ENCODE measurements around the gene TGM2.
"Not testable (repeated sequence)": the region's sequence is repeated elsewhere in the genome, so short reads cannot be mapped to it uniquely, and the experiment has no call there.

The TGM2 gene

DNA sequence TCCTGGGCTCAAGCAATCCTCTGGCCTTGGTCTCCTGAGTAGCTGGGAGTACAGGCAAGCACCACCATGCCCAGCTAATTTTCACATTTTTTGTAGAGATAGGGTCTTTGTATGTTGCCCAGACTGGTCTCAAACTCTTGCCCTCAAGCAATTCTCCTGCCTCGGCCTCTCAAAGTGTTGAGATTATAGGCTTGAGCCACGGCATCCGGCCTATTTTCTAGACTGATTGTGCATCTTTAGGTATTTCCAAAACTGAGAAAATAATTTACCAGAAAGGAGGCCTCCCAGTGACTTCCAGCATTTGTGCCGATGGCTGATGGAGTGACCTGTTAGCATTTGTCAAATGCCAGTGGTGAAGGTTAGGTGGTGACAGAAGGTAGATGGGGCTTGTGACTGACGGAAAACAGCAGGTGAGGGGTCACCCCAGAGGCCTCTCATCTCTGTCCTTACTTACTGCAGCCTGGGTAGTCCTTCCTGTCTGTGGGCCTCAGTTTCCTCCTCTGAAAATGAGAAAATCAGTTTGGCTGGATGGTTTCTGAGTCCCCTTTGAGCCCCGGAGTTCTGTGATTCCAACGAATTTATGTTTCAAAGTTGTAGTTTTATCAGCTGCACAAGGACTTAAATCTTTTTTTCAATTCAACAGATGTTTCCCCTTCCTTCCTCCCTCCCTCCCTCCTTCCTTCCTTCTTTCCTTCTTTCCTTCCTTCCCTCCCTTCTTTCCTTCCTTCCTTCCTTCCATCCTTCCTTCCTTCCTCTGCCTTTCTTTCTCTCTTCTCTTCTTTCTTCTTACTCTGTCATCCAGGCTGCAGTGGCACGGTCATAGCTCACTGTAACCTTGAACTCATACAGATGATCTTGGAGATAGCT, 53.5 kb downstream of the TGM2 start:
- no peak for DNase-seq

GRCh38 chr20:38110525-38111178, 54.4 kb downstream of the TGM2 start:
- DNase-seq = peak; percentile 59 to 76

GRCh38 chr20:38109591-38110524, 55.2 kb downstream of the TGM2 start:
- no peak for DNase-seq

GRCh38 chr20:38108986-38109541, 56.0 kb downstream of the TGM2 start:
- no peak for DNase-seq

DNA sequence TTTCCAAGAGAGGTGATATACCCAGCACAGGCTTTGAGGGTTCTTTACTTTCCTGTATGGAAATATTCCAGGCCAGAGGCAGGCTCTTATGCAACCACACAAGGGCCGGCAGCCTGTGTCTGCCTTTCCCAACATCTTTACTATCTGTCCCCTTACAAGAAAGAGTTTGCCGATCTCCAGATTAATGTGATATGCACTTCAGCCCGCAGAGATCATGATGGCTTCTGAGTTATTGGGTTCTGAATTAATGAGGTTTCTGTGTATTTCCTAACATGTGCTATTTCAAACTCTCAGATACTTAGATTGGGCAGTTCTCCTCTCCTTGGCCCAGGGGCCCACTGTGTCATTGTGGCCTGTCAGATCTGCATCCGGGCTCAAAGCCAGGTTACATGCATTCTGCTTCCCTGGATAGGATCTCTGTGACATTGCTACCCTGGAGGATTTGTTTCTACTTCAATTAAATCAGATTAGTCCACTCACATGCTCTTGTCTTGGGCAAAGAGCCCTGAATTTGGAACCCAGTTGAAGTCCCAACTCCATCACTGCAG, 56.6 kb downstream of the TGM2 start:
- DNase-seq = peak; percentile 36 to 66

GRCh38 chr20:38107916-38108315, 57.2 kb downstream of the TGM2 start:
- peak in 1 of 2 experiments; percentile 25 for DNase-seq

GRCh38 chr20:38107386-38107785, 57.7 kb downstream of the TGM2 start:
- not testable (repeated sequence) for DNase-seq

GRCh38 chr20:38106461-38106860, 58.6 kb downstream of the TGM2 start:
- DNase-seq = no peak

GRCh38 chr20:38104285-38104684, 60.8 kb downstream of the TGM2 start:
- peak in 1 of 2 experiments; percentile 26 for DNase-seq

- not testable (repeated sequence) for DNase-seq
Measured at GRCh38 chr20:38102206-38102605, 62.9 kb downstream of the TGM2 start.

DNA sequence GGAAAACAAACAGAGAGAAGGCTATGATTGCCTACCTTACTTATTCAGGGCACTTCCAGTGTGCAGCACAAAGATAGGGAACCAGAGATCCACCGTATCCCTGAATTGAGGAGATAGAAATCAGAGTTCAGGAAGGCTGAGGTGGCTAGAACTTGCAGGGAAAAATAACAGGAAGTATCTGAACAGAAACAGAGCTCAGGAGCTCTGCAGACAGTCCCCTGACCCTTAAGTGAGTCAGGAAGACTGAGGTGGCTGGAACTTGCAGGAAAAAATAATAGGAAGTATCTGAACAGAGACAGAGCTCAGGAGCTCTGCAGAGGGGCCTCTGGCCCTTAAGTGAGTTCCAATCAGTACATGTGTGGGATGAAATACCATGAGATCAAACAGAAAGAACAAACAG, 66.1 kb downstream of the TGM2 start:
- no peak for DNase-seq

DNA sequence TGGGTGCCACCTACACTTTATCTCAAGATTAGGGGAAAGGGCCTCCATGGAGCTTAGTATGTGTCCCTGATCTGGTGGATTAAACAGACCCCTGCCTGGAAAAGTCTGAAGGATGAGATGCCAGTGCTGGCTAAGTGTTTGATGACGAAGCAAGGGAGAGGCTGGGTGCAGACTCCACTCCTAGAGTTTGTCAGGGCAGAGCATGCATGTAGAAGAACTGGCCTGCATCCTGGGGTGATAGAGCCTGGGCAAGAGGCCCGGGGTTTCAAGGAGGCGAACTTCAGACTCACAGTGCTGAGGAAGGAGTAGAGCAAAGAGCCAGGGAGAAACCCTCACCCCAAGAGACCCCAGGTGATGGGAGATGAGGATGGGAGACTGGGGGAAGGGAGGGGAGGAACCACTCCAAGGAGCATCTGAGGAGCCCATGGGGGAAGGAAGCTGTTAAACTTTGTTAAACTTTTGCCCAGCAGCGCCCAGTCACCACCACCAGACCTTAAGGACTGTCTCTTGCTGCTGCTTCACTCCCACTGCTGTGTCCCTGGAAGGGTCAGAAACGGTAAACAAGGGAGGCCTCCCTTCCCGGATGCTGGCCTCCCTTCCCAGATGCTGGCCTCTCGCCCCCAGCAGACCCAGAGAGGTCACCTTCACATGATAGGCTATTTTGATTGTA, 69.9 kb downstream of the TGM2 start:
- no peak for DNase-seq

GRCh38 chr20:38094373-38094891, 70.6 kb downstream of the TGM2 start:
- DNase-seq = peak; percentile 22 to 85

- DNase-seq = no peak
Measured at GRCh38 chr20:38093641-38094077, 71.4 kb downstream of the TGM2 start.

- DNase-seq = no peak
Measured at GRCh38 chr20:38092915-38093314, 72.2 kb downstream of the TGM2 start.

DNA sequence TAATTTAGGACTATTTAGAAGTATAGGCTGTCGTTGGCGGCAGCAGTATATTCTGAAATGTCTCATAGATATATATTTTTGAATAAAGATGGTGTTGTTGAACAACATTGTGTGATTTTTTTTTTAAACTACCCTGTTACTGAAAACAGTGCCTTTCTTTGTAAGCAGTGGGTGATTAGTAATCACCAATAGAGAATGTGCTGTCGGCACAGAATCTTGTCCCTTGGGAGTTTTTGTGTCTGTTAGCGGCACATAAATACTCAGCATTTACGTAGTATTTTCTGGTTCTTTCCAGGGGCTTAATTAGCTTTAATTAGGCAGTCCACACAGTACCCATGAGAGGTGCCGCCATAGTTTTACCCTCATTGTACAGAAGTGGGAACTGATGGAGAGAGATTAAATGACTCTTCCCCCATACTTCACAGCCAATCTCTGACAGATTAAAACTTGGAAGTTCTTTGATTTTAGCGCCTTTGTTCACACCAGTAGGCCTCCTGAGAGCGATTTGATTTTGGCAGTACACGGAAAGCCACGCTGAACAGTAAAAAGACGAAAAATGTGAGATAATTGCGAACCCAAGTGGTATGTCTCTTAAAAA, 72.7 kb downstream of the TGM2 start:
- no peak for DNase-seq

GRCh38 chr20:38091441-38092216, 73.4 kb downstream of the TGM2 start:
- DNase-seq = peak; percentile 11 to 60

DNA sequence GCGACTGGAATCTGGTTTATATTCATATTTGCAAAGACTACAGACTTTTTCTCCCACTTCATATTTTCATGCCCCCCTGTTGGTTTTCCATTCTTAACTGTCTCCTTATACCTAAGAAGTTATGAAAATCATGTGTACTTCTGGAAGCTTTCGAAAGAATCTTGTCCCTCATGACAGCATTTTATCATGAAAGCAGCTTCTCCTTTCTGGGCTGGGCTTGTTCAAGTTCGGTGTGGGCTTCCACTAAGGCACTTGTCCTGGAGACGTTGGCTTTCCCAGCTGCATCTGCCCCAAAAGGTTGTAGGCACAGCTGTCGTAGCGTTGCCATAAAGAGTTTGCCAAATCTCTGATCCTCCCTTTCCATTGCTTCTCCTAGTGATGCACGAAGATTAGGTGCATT, 75.0 kb downstream of the TGM2 start:
- DNase-seq = no peak

DNA sequence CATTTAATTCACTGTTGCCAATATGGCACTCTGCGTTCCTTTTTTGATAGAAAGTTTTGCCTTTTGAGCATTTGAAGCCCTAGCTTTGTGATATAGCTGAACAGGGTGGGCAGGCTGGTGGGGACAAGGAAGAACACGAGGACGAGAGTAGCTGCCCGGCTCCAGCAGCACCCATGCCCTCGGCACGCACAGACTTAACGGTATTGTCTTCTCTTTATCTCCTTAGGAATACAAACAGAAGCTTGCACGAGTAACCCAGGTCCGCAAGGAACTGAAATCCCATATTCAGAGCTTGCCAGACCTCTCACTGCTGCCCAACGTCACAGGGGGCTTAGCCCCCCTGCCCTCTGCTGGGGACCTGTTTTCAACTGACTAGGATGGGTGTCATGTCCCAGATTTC, 75.6 kb downstream of the TGM2 start:
- no peak for DNase-seq

- no peak for DNase-seq
Measured at GRCh38 chr20:38085026-38085425, 80.0 kb downstream of the TGM2 start.
